Activated T-cell treated with anti-CD3 and anti-CD28 coated beads, Interleukin-2, amount 50 U/mL, for 1 hour (primary cell): ENCODE measurements around the gene NUP54.

ENCODE experiments used
- DNase-seq: peaks from one replicate; pipeline ENCODE4 v3.0.0-alpha.2; 2020

NUP54 gene

GRCh38 chr4:76148142-76148865, at the start of gene NUP54:
Gene NUP54, minus strand, starts transcription at chr4:76148397. Its CDS starts 23 bp downstream, at chr4:76148374.
- DNase-seq = peak; percentile 96

- no peak for DNase-seq
Measured at GRCh38 chr4:76197031-76197743, 49.0 kb upstream of the NUP54 start.

- DNase-seq = no peak
Measured at GRCh38 chr4:76196376-76196775, 48.2 kb upstream of the NUP54 start.

DNA sequence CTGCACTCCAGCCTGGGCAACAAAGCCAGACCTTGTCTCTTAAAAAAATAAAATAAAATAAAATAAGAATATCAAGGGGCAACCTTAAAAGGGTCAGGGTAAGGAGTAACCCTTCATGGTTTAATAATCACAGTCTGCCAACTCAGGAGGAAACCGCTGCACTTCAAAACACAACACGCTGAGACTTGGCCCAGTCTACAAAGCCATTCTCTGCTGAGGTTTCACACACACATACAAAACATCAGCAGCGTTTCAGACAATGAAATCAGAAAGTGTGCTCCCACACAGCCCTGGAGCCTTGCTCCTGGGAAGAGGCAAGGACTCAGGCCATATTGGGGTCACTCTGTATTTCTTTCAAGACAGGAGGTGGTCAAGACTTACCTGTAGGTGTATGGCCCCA, 47.1 kb upstream of the NUP54 start:
- no peak for DNase-seq

DNA sequence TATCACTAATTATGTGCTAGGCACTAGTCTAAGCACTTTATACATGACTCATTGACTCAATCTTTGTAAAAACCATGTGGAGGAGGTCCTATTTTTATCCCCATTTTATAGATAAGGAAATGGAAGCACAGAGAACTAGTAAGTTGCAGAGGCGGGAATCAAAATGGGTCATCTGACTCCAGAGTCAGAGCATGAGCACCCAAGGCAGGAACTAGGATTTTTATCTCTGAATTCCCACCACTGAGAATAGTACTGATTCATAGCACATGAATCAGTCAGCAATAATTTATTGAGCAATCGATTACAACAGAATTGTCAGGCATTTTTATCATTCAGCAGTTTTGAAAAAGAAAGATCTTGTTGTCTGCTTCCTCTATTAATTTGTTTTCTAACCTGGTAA, 46.1 kb upstream of the NUP54 start:
- no peak for DNase-seq

- no peak for DNase-seq
Measured at GRCh38 chr4:76192236-76192635, 44.0 kb upstream of the NUP54 start.

DNA sequence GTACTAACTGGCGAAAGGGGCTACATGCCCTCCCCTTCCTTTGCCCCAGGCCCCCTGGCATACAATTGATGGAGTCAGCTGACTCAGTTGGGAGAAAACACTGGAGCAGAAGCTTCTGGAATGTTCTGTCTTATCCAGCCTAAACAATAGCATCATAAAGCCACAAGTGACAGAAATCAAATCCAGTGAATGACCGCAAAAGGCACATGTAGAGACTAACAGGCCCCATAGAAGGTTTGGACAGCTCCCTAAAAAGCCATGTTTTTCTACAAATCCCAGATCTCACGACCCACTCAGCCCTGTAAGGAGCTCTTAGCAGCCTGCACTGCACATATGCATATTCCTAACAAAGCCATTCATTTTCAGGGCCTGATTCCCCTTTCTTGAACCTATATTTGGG, 40.4 kb upstream of the NUP54 start:
- DNase-seq = no peak

DNA sequence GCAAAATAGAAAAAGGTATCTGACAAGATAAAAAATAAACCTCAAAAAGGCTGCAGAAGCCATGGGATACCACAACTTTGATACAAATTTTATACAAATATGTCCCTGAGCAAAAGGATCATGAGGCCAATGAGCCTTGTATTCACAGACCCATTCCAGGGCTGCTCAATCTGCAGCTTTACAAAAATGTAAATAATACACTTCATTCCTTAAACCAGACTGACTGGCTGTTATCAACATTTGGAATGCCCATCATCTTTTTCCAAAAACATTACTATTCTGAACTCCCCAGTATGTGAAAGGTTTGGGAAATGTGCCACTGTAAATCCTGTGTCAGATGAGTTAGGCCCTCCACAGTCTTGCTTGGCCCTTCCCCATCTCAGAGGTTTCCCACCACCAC, 40.0 kb upstream of the NUP54 start:
- no peak for DNase-seq

DNA sequence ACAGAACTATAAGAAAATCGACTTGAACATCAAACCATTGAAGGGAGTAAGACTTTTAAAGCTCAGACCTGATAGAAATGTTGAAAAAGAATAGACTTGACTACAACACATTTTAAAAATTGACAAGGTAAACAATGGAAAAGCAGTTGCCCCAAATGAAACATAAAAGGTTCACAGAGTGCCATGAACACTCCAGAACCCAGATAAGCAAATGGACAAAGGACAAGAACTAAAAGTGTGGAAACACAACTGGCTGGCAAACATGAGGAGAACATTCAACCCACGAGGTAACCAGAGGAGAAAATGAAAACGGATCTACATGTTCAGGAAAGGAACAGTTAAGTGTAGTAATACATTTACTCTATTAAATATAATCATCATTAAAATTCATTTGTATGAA, 39.0 kb upstream of the NUP54 start:
- no peak for DNase-seq

DNA sequence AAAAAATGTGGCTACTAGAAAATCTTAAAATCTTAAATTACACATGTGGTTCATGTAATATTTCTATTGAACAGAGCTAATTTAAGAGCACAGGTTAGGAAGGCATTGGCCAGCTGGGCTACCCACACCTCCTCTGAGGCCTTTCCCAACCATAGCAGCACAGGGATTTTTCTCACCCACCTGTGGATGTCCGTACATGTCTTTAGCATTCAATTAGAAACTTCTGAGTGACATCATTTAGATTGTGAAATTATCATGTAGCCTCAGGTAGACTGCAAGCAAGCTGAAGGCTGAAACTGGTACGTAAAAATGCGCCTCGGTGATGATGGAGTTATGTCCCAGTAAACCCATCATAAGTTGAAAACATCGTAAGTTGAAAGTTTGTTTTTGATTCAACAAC, 34.3 kb upstream of the NUP54 start:
- DNase-seq = no peak

DNA sequence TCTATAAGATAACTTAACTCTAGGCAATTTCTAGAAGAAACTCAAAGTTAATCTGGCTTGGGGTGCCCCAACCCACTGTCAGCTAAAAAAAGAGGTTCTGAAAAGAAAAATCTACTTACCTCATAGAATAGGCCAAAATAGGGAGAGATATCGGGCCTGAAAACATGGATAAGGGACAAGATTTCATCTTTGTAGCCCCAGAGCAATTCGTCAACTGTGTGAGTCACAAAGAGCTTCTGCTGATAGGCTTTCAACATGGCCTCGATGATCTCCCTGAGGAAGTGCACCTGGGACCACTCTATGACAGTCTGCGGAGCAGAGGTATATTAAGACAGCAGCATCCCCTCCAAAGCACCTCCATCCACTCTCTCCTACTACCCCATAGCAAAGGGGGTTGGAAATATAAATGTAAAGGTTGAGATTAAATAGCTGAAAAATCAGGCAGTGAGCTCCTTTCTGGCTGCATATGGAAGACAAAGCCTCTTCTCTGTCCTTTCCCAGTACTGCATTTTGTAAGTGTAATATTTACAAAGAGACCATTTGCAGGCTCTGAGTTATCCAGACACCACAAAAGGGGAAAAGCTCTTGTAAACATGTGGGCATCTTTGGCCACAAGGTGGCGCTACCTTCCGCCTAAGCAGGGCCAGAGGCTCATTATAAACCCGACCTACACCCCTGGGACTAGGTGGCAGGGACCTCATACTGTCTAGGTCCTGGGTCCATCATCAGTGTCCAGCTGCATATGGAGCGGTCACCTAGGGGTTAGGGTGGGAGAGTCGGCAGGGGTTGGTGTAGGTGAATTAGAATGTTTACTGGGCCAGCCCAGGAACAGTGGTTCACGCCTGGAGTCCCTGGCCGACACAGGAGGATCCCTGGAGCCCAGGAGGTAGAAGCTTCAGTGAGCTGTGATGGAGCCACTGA, 31.5 kb upstream of the NUP54 start:
- DNase-seq = peak; percentile 81

DNA sequence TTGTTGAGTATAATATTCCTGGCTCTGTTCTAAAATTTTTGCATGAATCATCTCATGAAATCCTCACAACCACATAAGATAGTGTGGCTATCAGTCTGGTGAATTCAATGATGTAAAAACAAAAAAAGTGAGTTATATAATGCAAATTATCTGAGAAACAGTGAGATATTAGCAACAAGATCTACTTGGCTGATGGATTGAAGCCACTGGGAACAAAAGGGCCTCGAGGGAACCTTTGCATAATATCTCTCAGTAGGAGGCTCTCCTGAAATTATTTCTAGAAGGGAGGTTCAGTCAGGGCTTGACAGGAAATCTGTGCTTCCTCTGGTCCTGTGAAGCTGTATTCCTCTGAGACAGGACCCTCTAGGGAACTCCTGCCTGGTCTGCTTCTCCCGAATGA, 30.1 kb upstream of the NUP54 start:
- DNase-seq = no peak

- no peak for DNase-seq
Measured at GRCh38 chr4:76177709-76178108, 29.5 kb upstream of the NUP54 start.

GRCh38 chr4:76175336-76175735, 27.1 kb upstream of the NUP54 start:
- DNase-seq = no peak

DNA sequence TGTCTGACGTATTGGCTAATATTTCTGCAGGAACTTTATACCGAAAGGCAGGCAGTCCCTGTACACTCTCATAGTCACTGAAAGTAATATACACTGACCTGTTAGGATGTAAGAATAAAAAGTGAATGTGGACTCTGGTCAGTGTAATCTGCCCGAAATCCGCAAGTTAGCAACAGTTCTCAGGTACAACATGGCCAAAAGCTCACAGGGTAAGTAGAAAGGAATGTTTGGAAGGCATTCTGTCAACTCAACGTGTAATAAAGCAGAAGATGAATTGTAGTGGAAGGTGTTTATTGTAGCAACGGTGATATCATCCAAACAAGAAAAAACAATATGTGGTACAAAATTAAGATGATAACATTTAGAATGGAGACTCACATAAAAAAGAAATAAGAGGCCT, 26.0 kb upstream of the NUP54 start:
- DNase-seq = no peak

- no peak for DNase-seq
Measured at GRCh38 chr4:76168688-76169087, 20.5 kb upstream of the NUP54 start.

- DNase-seq = no peak
Measured at GRCh38 chr4:76166480-76166879, 18.3 kb upstream of the NUP54 start.

DNA sequence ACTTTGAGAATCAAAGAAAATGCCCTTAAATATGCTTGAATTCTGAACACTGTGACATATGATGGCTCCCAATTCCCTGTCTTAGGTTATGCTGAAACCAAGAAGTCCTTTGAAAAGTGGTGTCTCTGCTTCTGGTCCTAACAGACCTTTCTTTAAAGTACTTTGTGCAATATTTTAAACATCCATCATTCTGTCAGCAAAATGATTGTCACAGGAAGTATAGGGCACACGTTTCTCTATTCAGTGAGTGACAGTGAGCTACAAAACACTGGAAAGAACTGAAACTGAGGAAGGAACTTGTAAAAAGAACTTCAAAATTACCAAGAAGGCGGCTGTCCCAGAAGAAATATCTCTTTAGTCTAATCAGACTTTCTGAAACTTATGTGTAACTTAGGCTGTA, 12.2 kb upstream of the NUP54 start:
- no peak for DNase-seq

DNA sequence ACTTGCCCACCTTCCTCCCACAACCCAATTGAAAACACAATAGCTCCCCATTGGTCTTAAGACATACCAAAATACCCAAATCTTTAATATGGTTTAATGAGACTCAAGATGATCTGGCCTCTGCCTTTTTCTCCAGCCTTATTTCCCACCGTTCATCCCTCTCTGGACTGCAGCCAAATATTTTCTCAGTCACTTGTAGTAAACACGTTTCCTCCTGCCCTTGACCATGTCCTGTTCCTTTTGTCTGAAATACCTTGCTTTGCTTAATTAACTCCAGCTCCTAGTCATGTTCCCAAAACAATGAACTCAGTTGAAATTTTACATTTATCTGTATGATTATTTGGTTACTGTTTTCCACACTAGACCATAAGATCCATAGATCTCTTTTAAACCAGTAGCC, 8.4 kb upstream of the NUP54 start:
- DNase-seq = no peak

DNA sequence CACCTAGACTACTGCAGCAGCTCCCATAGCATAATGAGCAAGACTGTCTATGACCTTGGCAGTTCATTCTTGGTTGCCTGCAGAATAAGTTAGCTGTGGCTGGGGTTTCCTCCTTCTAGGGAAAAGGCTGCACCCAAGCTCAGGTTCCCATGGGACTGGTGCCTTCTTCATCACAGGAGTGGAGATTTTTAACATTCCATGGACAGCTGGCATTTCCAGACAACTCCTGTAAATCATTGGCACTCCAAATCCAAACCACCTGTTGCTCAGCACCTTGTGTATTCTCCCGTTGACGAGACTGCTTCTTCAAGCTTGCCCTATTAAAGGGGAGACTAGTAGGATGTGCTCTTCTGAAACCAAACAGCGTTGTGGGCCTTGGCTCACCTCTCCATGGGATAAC, 7.8 kb upstream of the NUP54 start:
- DNase-seq = no peak

DNA sequence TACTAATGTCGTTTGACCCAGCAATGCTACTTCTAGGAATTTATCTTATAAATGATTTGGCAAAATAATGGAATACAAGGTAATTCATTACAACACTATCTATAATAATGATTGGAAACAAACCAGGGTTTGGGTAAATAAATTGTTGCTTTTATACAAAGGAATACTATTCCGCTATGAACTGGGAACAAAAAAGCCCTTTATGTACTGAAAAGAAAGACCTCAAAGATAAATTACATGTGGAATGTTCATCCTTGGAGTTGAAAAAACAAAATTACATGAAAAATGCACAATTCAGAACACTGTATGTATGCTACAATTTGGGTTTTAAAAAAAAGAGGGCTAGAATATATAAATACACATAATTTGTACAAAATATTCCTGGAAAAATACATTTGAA, 5.2 kb upstream of the NUP54 start:
- no peak for DNase-seq

GRCh38 chr4:76147454-76148141, 599 bp downstream of the NUP54 start:
- DNase-seq = no peak

- DNase-seq = no peak
Measured at GRCh38 chr4:76144546-76144945, 3.7 kb downstream of the NUP54 start.
